ENCODE results near the gene PDZD8. TPM values are rescaled to one million over a fixed set of nuclear protein-coding genes. Genes with fewer than 3 reads are reported as not detected.

PDZD8 gene
- total RNA-seq, 1 experiment from 2014 or later, result 16.0 TPM

DNA sequence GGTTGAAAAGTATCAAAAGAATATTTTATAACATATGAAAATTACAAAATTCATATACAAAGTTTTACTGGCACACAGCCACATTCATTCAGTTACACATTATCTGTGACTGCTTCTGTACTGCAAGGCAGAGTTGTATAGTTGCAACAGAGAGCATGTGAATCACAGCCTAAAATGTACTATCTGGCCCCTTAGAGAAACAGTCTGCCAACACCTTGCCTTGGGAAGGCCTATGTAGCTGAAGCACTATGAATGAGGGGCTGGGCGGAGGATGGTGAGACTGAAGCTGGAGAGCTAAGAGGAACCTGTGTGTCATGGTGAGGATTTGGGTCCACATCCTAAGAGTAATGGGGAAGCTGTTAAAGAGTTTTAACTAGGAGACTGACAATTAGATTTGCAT, 35.7 kb downstream of the PDZD8 start:
- H3K27me3 ChIP-seq (ENCODE audit: insufficient read depth, low read depth), result no peaks in the 10 kb centered on the region
- H3K27ac ChIP-seq, result no peak overlapping the region
- no peak for TF ChIP-seq EZH2 (IDR thresholded peaks at IDR 0.05; ENCODE audit: low read depth)
- TF ChIP-seq, protein P1, sequence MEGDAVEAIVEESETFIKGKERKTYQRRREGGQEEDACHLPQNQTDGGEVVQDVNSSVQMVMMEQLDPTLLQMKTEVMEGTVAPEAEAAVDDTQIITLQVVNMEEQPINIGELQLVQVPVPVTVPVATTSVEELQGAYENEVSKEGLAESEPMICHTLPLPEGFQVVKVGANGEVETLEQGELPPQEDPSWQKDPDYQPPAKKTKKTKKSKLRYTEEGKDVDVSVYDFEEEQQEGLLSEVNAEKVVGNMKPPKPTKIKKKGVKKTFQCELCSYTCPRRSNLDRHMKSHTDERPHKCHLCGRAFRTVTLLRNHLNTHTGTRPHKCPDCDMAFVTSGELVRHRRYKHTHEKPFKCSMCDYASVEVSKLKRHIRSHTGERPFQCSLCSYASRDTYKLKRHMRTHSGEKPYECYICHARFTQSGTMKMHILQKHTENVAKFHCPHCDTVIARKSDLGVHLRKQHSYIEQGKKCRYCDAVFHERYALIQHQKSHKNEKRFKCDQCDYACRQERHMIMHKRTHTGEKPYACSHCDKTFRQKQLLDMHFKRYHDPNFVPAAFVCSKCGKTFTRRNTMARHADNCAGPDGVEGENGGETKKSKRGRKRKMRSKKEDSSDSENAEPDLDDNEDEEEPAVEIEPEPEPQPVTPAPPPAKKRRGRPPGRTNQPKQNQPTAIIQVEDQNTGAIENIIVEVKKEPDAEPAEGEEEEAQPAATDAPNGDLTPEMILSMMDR (conservative IDR thresholded peaks at IDR 0.05), result no peak
- intact Hi-C loops (cut with micrococcal nuclease; ENCODE audit: unreplicated experiment), result no loop called here
- H3K79me2 ChIP-seq (ENCODE audit: low read depth), result peaks cover 49% of the 10 kb centered on the region
- BruUV-seq (replicated peaks), result no TSS peak
- no peak overlapping the region for H3K4me3 ChIP-seq
- peaks cover 18% of the 10 kb centered on the region for H3K4me1 ChIP-seq (replicated peaks; ENCODE audit: insufficient read depth)
- H3K9me2 ChIP-seq (ENCODE audit: insufficient read depth), result no peaks in the 10 kb centered on the region
- no peaks in the 10 kb centered on the region for H3K9me3 ChIP-seq (ENCODE audit: insufficient read depth, low read depth)
- peaks cover 14% of the 10 kb centered on the region; the same call in 1 of the 2 replicates for H3F3A ChIP-seq (ENCODE audit: insufficient read depth, low read depth)
- H4K20me1 ChIP-seq (ENCODE audit: insufficient read depth), result no peaks in the 10 kb centered on the region
- H3K4me2 ChIP-seq, result no peak overlapping the region
- DNase-seq, result no peak
- ChIA-PET POLR2A (ENCODE audit: unreplicated experiment) (no interaction called here), CTCF (no interaction called here)
- H2AFZ ChIP-seq, result no peak overlapping the region
- H3K36me3 ChIP-seq (ENCODE audit: low read depth), result no peaks in the 10 kb centered on the region; the same call in 1 of the 2 replicates

DNA sequence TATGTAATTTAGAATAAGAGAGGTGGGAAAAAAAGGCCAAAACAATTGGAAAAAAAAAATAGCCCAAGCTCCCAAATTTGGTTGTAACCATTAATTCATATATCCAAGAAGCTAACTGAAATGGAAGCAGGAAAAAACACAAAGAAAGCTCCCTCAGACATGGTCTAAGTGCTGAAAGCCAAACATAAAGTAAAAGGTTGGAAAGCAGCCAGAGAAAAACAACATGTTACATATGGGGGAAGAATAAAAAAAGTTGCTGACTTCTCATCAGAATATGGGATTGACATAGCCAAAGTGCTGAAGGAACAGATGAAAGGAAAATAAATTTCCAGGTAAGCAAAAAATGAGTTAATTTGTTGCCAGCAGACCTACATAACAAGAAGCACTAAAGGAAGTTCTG, 40.3 kb downstream of the PDZD8 start:
- TF ChIP-seq, protein P1 (conservative IDR thresholded peaks at IDR 0.05), result no peak
- TF ChIP-seq EZH2 (IDR thresholded peaks at IDR 0.05; ENCODE audit: low read depth), result no peak
- POLR2A ChIA-PET (ENCODE audit: unreplicated experiment), result no interaction called here
- no peak overlapping the region for H3K27ac ChIP-seq

DNA sequence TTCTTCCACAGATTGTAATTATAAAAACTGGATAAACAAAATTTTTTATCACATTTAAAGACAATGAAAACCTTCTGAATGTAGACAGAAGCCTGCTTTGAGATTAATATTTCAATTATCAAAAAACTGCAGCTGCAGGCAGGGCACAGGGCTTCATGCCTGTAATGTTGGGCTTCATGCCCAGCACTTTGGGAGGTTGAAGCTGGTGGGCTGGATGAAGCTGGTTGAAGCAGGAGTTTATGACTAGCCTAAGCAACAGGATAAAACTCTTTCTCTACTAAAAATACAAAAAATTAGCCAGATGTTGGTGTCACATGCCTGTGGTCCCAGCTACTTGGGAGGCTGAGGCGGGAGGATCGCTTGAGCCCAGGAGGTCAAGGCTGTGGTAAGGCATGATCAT, 41.2 kb downstream of the PDZD8 start:
- Histone ChIP-seq H3K79me2 (ENCODE audit: low read depth) (peaks cover 29% of the 10 kb centered on the region; the same call in 1 of the 2 replicates), H3K4me1 (replicated peaks; ENCODE audit: insufficient read depth) (no peaks in the 10 kb centered on the region), H3K9me2 (ENCODE audit: insufficient read depth) (no peaks in the 10 kb centered on the region), H3K4me2 (no peak overlapping the region), H3K27me3 (ENCODE audit: insufficient read depth, low read depth) (no peaks in the 10 kb centered on the region), H3K36me3 (ENCODE audit: low read depth) (no peaks in the 10 kb centered on the region), H3K27ac (no peak overlapping the region), H2AFZ (no peak overlapping the region), H3K9me3 (ENCODE audit: insufficient read depth, low read depth) (no peaks in the 10 kb centered on the region), H3K4me3 (no peak overlapping the region), H4K20me1 (ENCODE audit: insufficient read depth) (no peaks in the 10 kb centered on the region), H3F3A (ENCODE audit: insufficient read depth, low read depth) (no peaks in the 10 kb centered on the region)
- CTCF ChIA-PET, result interaction anchor here (0.6 kb wide), 1 partner anchor 1689 kb away, joined by 3 read pairs; no protein-coding TSS in a partner anchor
- POLR2A ChIA-PET (ENCODE audit: unreplicated experiment), result no interaction called here
- intact Hi-C loops (cut with micrococcal nuclease; ENCODE audit: unreplicated experiment), result no loop called here
- TF ChIP-seq, protein P1 (conservative IDR thresholded peaks at IDR 0.05), result no peak
- TF ChIP-seq EZH2 (IDR thresholded peaks at IDR 0.05; ENCODE audit: low read depth), result no peak
- no TSS peak for BruUV-seq (replicated peaks)
- no peak for DNase-seq

More for the DNA sequence above, 40.3 kb downstream of the PDZD8 start:
- no peaks in the 10 kb centered on the region for H3K36me3 ChIP-seq (ENCODE audit: low read depth)
- no peaks in the 10 kb centered on the region for H4K20me1 ChIP-seq (ENCODE audit: insufficient read depth)
- no peak for DNase-seq
- no peaks in the 10 kb centered on the region for H3K4me1 ChIP-seq (replicated peaks; ENCODE audit: insufficient read depth)
- H3K9me2 ChIP-seq (ENCODE audit: insufficient read depth), result no peaks in the 10 kb centered on the region
- H3K27me3 ChIP-seq (ENCODE audit: insufficient read depth, low read depth), result no peaks in the 10 kb centered on the region
- no peak overlapping the region for H3K4me2 ChIP-seq
- CTCF ChIA-PET, result interaction anchor here (0.6 kb wide), 1 partner anchor 1688 kb away, joined by 3 read pairs; no protein-coding TSS in a partner anchor
- peaks cover 30% of the 10 kb centered on the region; the same call in 1 of the 2 replicates for H3K79me2 ChIP-seq (ENCODE audit: low read depth)
- no peaks in the 10 kb centered on the region for H3K9me3 ChIP-seq (ENCODE audit: insufficient read depth, low read depth)
- H3K4me3 ChIP-seq, result no peak overlapping the region
- intact Hi-C loops (cut with micrococcal nuclease; ENCODE audit: unreplicated experiment), result no loop called here
- H2AFZ ChIP-seq, result no peak overlapping the region
- no peaks in the 10 kb centered on the region for H3F3A ChIP-seq (ENCODE audit: insufficient read depth, low read depth)
- no TSS peak for BruUV-seq (replicated peaks)
